ENCODE results near the gene SLF1.

SLF1 gene

DNA sequence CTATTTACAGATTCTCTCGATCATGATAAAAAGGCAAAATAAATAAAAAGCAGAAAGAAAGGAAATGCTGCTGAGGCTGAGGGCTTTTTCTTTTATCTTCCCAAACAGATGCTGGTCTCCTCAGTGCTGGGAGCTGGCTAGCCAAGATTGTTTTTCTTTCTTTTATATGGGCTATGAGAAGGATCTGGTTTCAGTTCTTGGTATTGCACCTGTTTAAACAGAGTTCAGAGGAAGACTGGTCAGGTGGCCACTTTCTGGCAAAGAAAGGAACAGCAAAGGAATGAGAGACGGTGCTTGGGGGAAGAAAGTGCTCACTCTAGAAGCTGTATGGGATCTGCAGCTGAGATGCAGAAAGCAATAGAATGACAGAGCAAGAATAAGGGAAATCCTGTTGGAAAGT is 88.9 kb downstream of the SLF1 start:
- H3K36me3 Mint-ChIP-seq, result peaks cover 10% of the 10 kb centered on the region
- H3K4me1 Mint-ChIP-seq, result peaks cover 9% of the 10 kb centered on the region
- H3K9me3 Mint-ChIP-seq, result no peaks in the 10 kb centered on the region
- H3K27ac Mint-ChIP-seq, result no peak overlapping the region
- CTCF ChIA-PET, result interaction anchor here (0.7 kb wide), 1 partner anchor 24 kb away, joined by 5 read pairs; no protein-coding TSS in a partner anchor
- no peak overlapping the region for H3K4me3 Mint-ChIP-seq
- DNase-seq, result no peak
- H3K27me3 Mint-ChIP-seq, result no peaks in the 10 kb centered on the region

DNA sequence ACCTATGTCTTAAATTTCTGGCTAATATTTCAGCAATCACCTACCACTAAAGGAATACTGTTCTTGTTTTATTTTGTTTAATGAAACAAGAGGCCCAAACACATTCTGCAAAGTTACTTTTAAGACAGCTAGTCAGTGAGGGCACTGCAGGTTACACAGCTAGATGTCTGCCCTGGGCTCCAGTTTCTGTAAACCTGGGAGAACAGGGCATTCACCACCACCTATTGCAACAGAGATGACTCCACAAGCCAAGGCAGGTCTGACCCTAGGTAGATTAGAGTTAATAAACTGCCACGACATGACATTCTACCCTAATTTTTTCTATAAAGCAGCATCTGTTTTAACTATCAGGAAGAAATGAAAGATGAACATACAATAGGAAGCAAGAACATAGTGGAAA is 90.8 kb downstream of the SLF1 start:
- DNase-seq, result no peak
- Mint-ChIP-seq H3K27me3 (no peaks in the 10 kb centered on the region), H3K4me1 (no peaks in the 10 kb centered on the region), H3K27ac (no peak overlapping the region), H3K9me3 (no peaks in the 10 kb centered on the region), H3K4me3 (no peak overlapping the region), H3K36me3 (peaks cover 15% of the 10 kb centered on the region)
- CTCF ChIA-PET, result no interaction called here

- no peak for DNase-seq
- CTCF ChIA-PET, result no interaction called here
- Mint-ChIP-seq H3K27ac (no peak overlapping the region), H3K36me3 (peaks cover 15% of the 10 kb centered on the region), H3K4me3 (no peak overlapping the region), H3K27me3 (no peaks in the 10 kb centered on the region), H3K9me3 (no peaks in the 10 kb centered on the region), H3K4me1 (no peaks in the 10 kb centered on the region)
Measured at GRCh38 chr5:94711785-94712184, 93.3 kb downstream of the SLF1 start.

DNA sequence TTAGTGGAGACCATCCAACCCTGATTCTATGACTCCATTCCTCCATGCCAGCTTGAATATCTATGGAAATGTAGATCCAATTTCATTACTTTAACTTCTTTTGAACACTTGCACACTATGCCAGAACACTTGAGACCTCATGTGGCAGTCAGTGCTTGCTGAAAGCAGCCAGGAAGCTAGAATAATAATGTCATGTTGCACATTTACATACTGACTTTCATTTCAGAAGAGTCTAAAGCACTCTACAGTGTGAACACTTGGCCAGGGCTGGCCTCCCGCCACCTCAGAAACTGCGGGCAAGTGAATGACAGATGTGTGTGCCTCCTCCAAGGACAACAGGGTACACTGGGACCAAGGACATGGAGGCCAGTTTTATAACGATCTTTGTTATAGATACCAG is 97.3 kb downstream of the SLF1 start:
- CTCF ChIA-PET, result interaction anchor here (1.0 kb wide), 1 partner anchor 22 kb away, joined by 4 read pairs; no protein-coding TSS in a partner anchor

DNA sequence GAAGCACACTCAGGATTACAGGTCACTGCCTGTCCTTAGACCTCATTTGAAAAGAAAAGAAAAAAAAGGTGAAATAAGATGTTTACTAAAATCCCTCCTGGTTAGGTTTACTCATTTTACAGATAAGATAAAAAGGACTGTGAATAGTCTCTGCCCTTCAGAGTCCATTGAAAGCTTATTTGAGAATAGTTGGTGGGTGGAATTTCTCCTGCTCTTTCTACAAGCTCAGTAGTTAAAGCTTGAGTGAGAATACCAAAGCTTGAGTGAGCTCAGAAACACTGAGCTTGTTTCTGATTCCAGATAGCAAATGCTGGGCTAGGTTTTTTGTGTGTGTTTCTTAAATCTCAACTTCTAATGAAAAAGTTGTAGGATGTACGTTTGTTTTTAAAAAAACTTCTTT is 106.7 kb downstream of the SLF1 start:
- DNase-seq, result no peak
- Mint-ChIP-seq H3K36me3 (no peaks in the 10 kb centered on the region), H3K27me3 (peaks cover 13% of the 10 kb centered on the region), H3K4me3 (no peak overlapping the region), H3K9me3 (no peaks in the 10 kb centered on the region), H3K27ac (no peak overlapping the region), H3K4me1 (no peaks in the 10 kb centered on the region)
- CTCF ChIA-PET, result interaction anchor here (0.9 to 1.0 kb wide), 2 partner anchors 13 to 200 kb away, joined by 3 to 4 read pairs; no protein-coding TSS in a partner anchor

More for the DNA sequence above, 97.3 kb downstream of the SLF1 start:
- H3K27ac Mint-ChIP-seq, result no peak overlapping the region
- H3K4me1 Mint-ChIP-seq, result no peaks in the 10 kb centered on the region
- peaks cover 11% of the 10 kb centered on the region for H3K36me3 Mint-ChIP-seq
- H3K27me3 Mint-ChIP-seq, result no peaks in the 10 kb centered on the region
- H3K4me3 Mint-ChIP-seq, result no peak overlapping the region
- H3K9me3 Mint-ChIP-seq, result no peaks in the 10 kb centered on the region
- no peak for DNase-seq

GRCh38 chr5:94731471-94731870 is 113.0 kb downstream of the SLF1 start:
- Mint-ChIP-seq H3K36me3 (no peaks in the 10 kb centered on the region), H3K9me3 (no peaks in the 10 kb centered on the region), H3K27ac (no peak overlapping the region), H3K4me3 (no peak overlapping the region), H3K27me3 (no peaks in the 10 kb centered on the region), H3K4me1 (peaks cover 4% of the 10 kb centered on the region)
- CTCF ChIA-PET, result interaction anchor here (1.1 kb wide), 1 partner anchor 24 kb away, joined by 5 read pairs; no protein-coding TSS in a partner anchor
- DNase-seq, result no peak

DNA sequence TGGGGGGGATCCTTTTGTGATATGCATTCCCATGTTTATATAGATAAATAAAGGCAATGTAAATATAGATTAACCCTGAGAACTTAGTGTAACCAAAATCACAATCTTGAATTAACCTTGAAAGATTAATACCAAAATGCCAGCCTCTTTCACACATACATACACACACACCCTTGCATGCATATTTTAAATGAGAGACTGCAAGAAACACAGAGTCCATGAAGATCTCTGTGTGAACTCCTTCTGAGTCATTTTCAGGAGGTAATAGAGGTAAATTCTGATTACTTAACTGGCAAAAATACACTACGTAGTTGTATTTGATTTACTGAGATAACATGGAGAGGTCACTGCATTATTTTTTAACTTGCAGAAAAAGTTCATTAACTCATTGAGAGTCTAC is 118.0 kb downstream of the SLF1 start:
- Mint-ChIP-seq H3K4me1 (no peaks in the 10 kb centered on the region), H3K36me3 (no peaks in the 10 kb centered on the region), H3K4me3 (no peak overlapping the region), H3K9me3 (no peaks in the 10 kb centered on the region), H3K27ac (no peak overlapping the region), H3K27me3 (no peaks in the 10 kb centered on the region)
- CTCF ChIA-PET, result interaction anchor here (1.0 to 2.6 kb wide), 4 partner anchors 13 to 213 kb away, joined by 5 to 40 read pairs (median 8); no protein-coding TSS in a partner anchor
- DNase-seq, result no peak

DNA sequence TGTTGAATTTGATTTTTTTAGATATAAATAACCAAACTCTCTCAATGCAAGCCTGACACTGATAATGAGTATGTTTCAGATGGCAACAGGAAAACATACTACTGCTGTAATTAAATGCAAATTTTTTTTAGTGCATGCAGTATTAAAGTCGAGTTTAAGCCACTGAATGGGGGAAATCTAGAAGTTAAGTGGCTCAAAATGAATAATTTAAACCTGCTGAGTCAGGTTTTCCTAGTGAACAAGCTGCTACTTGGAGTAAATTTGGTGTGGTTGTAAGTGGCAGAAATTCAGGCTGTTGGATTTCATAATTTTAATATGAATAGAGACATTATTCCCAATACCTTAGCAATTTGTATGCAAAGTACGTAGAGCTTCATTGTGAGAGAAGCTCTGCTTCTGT is 121.8 kb downstream of the SLF1 start:
- no peak overlapping the region for H3K4me3 Mint-ChIP-seq
- peaks cover 4% of the 10 kb centered on the region for H3K27me3 Mint-ChIP-seq
- H3K4me1 Mint-ChIP-seq, result no peaks in the 10 kb centered on the region
- no peak overlapping the region for H3K27ac Mint-ChIP-seq
- H3K36me3 Mint-ChIP-seq, result no peaks in the 10 kb centered on the region
- CTCF ChIA-PET, result no interaction called here
- H3K9me3 Mint-ChIP-seq, result no peaks in the 10 kb centered on the region
- DNase-seq, result no peak

GRCh38 chr5:94742852-94743251 is 124.4 kb downstream of the SLF1 start:
- CTCF ChIA-PET, result interaction anchor here (0.9 kb wide), 1 partner anchor 108 kb away, joined by 5 read pairs; no protein-coding TSS in a partner anchor
- H3K36me3 Mint-ChIP-seq, result no peaks in the 10 kb centered on the region
- H3K9me3 Mint-ChIP-seq, result no peaks in the 10 kb centered on the region
- H3K27ac Mint-ChIP-seq, result no peak overlapping the region
- H3K27me3 Mint-ChIP-seq, result peaks cover 4% of the 10 kb centered on the region
- DNase-seq, result no peak
- H3K4me1 Mint-ChIP-seq, result no peaks in the 10 kb centered on the region
- H3K4me3 Mint-ChIP-seq, result no peak overlapping the region

DNA sequence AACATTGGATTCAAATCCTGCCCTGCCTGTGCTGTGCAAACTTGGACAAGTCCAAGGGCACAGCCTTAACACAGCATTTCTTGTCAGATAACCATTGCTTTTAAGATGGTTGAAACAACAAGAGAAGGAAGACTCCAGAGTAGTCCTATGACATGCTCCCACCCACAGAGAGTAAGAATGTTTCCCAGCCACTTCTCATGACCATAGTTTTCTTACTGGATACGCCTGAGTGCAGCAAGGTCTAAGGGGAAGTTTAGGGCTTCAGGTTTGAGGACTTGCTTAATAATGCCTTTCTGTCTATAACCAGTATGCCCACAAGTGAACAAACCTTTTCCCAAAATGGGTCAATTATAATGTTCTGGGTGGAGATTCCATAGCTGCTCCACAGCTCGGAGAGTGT is 126.4 kb downstream of the SLF1 start:
- peaks cover 5% of the 10 kb centered on the region for H3K4me1 Mint-ChIP-seq
- H3K27ac Mint-ChIP-seq, result no peak overlapping the region
- H3K9me3 Mint-ChIP-seq, result no peaks in the 10 kb centered on the region
- DNase-seq, result no peak
- H3K36me3 Mint-ChIP-seq, result no peaks in the 10 kb centered on the region
- H3K4me3 Mint-ChIP-seq, result no peak overlapping the region
- peaks cover 4% of the 10 kb centered on the region for H3K27me3 Mint-ChIP-seq
- CTCF ChIA-PET, result no interaction called here

GRCh38 chr5:94745786-94746730 is 127.6 kb downstream of the SLF1 start:
- H3K27ac Mint-ChIP-seq, result no peak overlapping the region
- peaks cover 5% of the 10 kb centered on the region for H3K4me1 Mint-ChIP-seq
- CTCF ChIA-PET, result interaction anchor here (2.6 kb wide), 1 partner anchor 8 kb away, joined by 7 read pairs; no protein-coding TSS in a partner anchor
- H3K27me3 Mint-ChIP-seq, result peaks cover 4% of the 10 kb centered on the region
- DNase-seq, result no peak
- H3K36me3 Mint-ChIP-seq, result no peaks in the 10 kb centered on the region
- no peaks in the 10 kb centered on the region for H3K9me3 Mint-ChIP-seq
- no peak overlapping the region for H3K4me3 Mint-ChIP-seq

GRCh38 chr5:94746731-94747124 is 128.3 kb downstream of the SLF1 start:
- Mint-ChIP-seq H3K36me3 (no peaks in the 10 kb centered on the region), H3K9me3 (no peaks in the 10 kb centered on the region), H3K27ac (no peak overlapping the region), H3K4me1 (peaks cover 5% of the 10 kb centered on the region), H3K27me3 (peaks cover 4% of the 10 kb centered on the region), H3K4me3 (no peak overlapping the region)
- DNase-seq, result no peak
- CTCF ChIA-PET, result interaction anchor here (2.6 kb wide), 1 partner anchor 9 kb away, joined by 7 read pairs; no protein-coding TSS in a partner anchor

Data from activated naive CD4-positive, alpha-beta T cell treated with anti-CD3 and anti-CD28 coated beads, Interleukin-2, amount 10 ng/mL, durations not matched to agents 7 days and 5 days (primary cell).